Neural cell (in vitro differentiated cells): Measurements from ENCODE around the gene SEC14L3.

Experiments used
- CTCF ChIP-seq: fragments of 450-650 bp; IDR thresholded peaks from 2 replicates; pipeline ENCODE4 v1.5.1; 2014; ENCODE audit warnings: antibody characterized with exemption, mild to moderate bottlenecking, moderate library complexity; ENCODE audit not compliant: poor library complexity, severe bottlenecking
- EP300 ChIP-seq: fragments of 450-650 bp; conservative IDR thresholded peaks from 2 replicates; pipeline ENCODE4 v1.6.1; 2014; ENCODE audit warnings: antibody characterized with exemption, mild to moderate bottlenecking, moderate library complexity; ENCODE audit not compliant: poor library complexity, severe bottlenecking
- EZH2 ChIP-seq: fragments of 200-600, 300-800 bp; shearing (Covaris generic), sonication (generic); IDR thresholded peaks from 2 replicates; pipeline ENCODE4 v1.6.1; 2014; ENCODE audit warnings: antibody characterized with exemption, low read length, borderline replicate concordance, mild to moderate bottlenecking; ENCODE audit not compliant: insufficient read depth, poor library complexity, severe bottlenecking
- MXI1 ChIP-seq: fragments of 450-650 bp; conservative IDR thresholded peaks from 2 replicates; pipeline ENCODE4 v1.6.1; 2014; ENCODE audit warnings: antibody characterized with exemption, mild to moderate bottlenecking; ENCODE audit not compliant: poor library complexity, severe bottlenecking
- POLR2AphosphoS5 ChIP-seq: IDR thresholded peaks from 2 replicates; pipeline ENCODE4 v1.6.1; 2012
- RAD21 ChIP-seq: fragments of 450-650 bp; conservative IDR thresholded peaks from 2 replicates; pipeline ENCODE4 v1.6.1; 2014; ENCODE audit warnings: antibody characterized with exemption, mild to moderate bottlenecking, moderate library complexity
- REST ChIP-seq: IDR thresholded peaks from 2 replicates; pipeline ENCODE4 v1.6.1; 2012; ENCODE audit warnings: borderline replicate concordance
- SMC3 ChIP-seq: fragments of 450-650 bp; conservative IDR thresholded peaks from 2 replicates; pipeline ENCODE4 v1.6.1; 2014; ENCODE audit warnings: antibody characterized with exemption, mild to moderate bottlenecking, moderate library complexity; ENCODE audit not compliant: poor library complexity
- TAF1 ChIP-seq: IDR thresholded peaks from 2 replicates; pipeline ENCODE4 v1.6.1; 2012; ENCODE audit warnings: low read depth

- TF ChIP-seq CTCF: no peak
- TF ChIP-seq MXI1: no peak
- no peak for TF ChIP-seq REST
- TF ChIP-seq POLR2AphosphoS5: no peak
- TF ChIP-seq EZH2: no peak
- TF ChIP-seq SMC3: no peak
- no peak for TF ChIP-seq TAF1
- TF ChIP-seq EP300: no peak
- no peak for TF ChIP-seq RAD21
Observed at GRCh38 chr22:30420347-30421125, 51.3 kb downstream of the SEC14L3 start.
